ENCODE results near the gene NDUFA12.

The NDUFA12 gene

DNA sequence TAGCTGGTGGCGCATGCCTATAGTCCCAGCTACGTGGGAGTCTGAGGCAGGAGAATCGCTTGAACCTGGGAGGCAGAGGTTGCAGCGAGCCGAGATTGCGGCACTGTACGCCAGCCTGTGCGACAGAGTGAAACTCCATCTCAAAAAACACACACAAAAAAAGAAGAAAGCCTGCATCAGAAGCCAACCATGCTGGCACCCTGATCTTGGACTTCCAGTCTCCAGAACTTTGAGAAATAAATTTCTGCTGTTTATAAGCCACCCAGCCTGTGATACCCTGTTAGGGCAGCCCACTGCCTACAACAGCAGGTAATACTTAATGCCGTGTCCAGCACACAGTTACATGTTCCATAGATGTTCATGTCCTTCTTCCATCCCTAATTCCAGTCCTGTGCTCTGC is 62.7 kb downstream of the NDUFA12 start:
- no peak for DNase-seq (ENCODE audit: low read depth)

DNA sequence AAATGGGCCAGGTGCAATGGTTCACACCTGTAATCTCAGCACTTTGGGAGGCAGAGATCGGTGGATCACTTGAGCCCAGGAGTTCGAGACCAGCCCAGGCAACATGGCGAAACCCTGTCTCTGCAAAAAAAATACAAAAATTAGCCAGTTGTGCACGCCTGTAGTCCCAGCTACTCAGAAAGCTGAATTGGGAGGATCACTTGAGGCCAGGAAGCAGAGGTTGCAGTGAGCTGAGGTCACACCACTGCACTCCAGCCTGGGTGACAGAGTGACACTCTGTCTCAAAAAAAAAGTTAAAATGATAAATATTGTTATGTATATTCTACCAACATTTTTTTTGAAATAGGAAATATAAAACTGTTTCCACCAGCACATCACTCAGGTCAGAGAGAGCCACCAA is 64.9 kb downstream of the NDUFA12 start:
- DNase-seq (ENCODE audit: low read depth): no peak

DNA sequence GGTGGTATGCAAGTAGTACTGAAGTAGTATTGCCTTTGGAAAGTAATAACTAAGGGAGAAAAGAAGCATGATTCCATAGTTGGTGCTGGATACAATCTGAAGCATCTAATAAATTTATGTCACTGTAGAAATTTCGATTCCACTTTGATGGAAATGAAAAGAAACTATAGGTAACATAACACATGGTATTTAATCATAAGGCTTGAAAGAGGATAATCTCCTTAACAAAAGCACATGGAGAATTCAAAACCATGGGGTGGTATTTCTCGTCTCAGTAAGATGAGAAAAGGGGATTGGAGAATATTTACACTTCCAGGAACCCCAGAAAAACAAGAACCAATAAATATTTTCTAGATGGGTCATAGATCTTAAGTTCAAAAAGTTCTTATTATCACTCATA is 72.7 kb downstream of the NDUFA12 start:
- no peak for DNase-seq (ENCODE audit: low read depth)

DNA sequence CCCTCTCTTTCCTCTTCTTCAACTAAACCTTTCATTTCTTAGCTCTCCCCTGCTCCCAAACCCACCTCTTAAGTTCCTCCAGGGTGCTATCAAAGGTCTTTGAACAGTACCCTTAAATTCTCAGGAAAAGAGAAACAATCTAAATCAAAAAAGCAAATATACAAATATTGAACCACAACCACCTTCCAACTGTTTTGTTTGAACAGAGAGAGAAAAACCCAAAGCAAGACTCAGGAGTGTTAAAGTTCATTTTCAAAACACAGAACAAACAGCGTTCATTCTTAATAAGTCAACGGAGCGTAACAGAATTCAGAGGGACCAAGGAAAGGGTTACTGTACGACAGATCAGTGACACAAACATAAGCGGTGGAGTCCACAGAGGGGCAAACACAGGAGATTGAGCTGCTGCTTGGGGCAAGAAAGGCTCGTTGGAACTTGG is 73.3 kb downstream of the NDUFA12 start:
- DNase-seq (ENCODE audit: low read depth): no peak

GRCh38 chr12:94929780-94930179 is 73.7 kb downstream of the NDUFA12 start:
- no peak for DNase-seq (ENCODE audit: low read depth)

DNA sequence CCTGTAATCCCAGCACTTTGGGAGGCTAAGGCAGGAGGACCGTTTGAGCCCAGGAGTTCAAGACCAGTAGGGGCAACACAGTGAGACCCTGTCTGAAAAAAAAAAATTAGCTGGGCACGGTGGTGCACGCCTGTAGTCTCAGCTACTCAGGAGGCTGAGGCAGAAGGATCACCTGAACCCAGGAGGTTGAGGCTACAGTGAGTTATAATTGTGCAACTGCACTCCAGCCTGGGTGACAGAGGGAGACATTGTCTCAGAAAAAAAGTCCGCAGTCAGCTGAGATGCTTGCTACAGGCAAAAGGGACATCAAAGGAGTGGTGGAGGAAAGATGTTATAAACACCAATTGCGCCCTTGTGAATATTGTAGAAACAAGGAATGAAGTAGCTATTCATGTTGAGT is 77.8 kb downstream of the NDUFA12 start:
- no peak for DNase-seq (ENCODE audit: low read depth)

DNA sequence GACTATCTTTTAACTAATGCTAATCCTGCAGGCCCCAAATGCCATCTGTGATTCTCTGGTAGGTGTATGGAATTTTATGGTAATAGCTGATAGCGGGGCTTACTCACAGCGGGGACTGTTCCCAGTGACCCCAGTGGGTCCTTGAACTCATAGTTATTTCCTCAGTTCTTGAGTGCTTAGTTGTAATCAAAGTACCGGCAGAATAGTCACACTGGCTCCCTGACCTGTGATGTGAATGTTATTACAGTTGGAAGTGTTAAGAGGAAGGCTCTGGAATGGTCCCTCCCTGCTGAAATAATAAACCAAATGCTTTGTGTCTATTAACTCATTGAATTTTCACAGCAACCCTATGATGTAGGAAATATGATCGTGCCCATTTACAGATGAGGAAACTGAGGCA is 78.3 kb downstream of the NDUFA12 start:
- DNase-seq (ENCODE audit: low read depth): no peak

- no peak for DNase-seq (ENCODE audit: low read depth)
These were observed 80.9 kb downstream of the NDUFA12 start for GRCh38 chr12:94922561-94922960.
